ENCODE data around the gene TRIM22. TPM values are rescaled to one million over a fixed set of nuclear protein-coding genes. Genes with fewer than 3 reads are reported as not detected.
"Not testable (repeated sequence)": the region's sequence is repeated elsewhere in the genome, so short reads cannot be mapped to it uniquely, and the experiment has no call there.

Gene TRIM22, protein sequence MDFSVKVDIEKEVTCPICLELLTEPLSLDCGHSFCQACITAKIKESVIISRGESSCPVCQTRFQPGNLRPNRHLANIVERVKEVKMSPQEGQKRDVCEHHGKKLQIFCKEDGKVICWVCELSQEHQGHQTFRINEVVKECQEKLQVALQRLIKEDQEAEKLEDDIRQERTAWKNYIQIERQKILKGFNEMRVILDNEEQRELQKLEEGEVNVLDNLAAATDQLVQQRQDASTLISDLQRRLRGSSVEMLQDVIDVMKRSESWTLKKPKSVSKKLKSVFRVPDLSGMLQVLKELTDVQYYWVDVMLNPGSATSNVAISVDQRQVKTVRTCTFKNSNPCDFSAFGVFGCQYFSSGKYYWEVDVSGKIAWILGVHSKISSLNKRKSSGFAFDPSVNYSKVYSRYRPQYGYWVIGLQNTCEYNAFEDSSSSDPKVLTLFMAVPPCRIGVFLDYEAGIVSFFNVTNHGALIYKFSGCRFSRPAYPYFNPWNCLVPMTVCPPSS
- polyA plus RNA-seq (ENCODE audit: insufficient read length): 9.9 TPM
- long read RNA-seq, donor 1, partial matches to known transcripts: 0 of 1 reads
- long read RNA-seq, donor 1, other reads (novel, unspliced or antisense): 0 of 1 reads
- long read RNA-seq, donor 2, partial matches to known transcripts: 0 of 2 reads
- long read RNA-seq, donor 2, other reads (novel, unspliced or antisense): 0 of 2 reads
- long read RNA-seq, donor 3, partial matches to known transcripts: 0 of 1 reads
- long read RNA-seq, donor 3, other reads (novel, unspliced or antisense): 0 of 1 reads
- long read RNA-seq, donor 4: 0 reads
- long read RNA-seq, donor 5, partial matches to known transcripts: 0 of 1 reads
- long read RNA-seq, donor 5, other reads (novel, unspliced or antisense): 0 of 1 reads
- long read RNA-seq, donor 6: 0 reads
- long read RNA-seq, donor 7, partial matches to known transcripts: 0 of 2 reads
- long read RNA-seq, donor 7, other reads (novel, unspliced or antisense): 0 of 2 reads
- long read RNA-seq, donor 8: 0 reads

DNA sequence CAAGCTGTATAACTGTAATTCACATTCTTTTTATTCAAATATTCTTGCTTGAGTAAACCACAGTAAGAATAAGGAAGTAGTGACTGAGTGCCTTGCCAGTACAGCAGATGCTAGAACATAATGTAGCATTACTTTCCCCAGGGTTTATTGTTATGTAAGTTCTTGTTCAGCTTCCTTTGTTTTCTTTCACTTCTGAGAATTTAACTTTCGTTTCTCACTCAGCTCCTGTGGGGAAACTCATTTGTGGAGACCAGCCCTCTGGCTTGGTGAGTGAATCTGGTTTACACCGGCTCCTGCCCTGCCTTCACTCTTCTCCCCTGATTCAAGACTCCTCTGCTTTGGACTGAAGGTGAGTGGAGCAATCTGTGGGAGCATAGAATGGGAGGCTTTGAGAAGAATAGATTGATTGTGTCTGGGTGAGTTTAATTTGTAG, at the start of gene TRIM22:
TSS of gene TRIM22 (plus strand) at position 240 of the 433 bp plus-strand sequence. CDS start 6,443 bp downstream, outside the sequence.
- DNase-seq: peak; percentile 11

DNA sequence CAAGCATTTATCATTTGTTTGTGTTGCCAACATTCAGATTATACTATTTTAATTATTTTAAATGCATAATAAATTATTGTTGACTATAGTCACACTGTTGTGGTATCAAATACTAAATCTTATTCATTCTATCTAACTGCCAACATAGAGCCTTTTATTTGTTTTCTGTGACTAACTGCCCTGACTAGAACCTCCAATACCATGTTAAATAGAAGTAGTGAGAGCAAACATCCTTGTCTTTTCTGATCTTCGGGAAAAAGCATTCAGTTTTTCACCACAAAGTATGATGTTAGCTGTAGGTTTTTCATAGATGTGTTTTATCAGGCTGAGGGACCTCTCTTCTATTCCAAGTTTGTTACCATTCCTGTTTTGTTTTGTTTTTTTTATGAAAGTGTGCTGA, 49.6 kb upstream of the TRIM22 start:
- no peak for DNase-seq

DNA sequence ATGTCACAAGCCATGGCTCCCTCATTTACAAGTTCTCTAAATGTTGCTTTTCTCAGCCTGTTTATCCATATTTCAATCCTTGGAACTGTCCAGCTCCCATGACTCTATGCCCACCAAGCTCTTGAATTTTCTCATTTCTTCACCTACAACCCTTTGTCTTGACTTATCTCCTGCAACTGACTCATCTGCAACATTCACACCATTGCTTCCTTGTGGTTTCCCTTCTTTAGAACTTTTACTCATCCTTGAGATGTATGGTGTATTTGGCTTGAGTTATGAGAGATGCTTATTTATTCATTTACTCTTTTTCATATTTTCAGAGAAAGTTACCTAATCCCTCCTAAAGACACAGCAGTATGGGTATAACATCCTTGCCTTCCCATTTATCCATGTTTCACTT, 46.0 kb upstream of the TRIM22 start:
- DNase-seq: no peak

DNA sequence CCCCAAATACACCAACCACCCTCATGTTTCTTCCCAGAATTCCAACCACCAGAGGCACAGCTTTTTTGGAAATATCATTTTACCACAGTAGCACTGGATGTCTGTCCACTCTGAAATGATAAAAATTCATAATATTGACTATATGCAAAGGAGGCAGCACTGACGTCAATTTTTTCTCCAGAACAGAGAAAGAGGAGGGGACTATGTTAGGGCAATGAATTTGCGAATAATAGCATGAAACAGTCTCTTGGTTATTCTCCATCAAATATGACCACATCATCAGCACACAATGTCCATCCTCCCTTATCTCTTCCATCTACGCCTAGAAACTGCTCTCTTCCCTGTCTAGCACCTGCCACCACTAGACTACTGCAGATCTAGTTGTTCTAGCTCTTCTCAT, 43.5 kb upstream of the TRIM22 start:
- DNase-seq: no peak

DNA sequence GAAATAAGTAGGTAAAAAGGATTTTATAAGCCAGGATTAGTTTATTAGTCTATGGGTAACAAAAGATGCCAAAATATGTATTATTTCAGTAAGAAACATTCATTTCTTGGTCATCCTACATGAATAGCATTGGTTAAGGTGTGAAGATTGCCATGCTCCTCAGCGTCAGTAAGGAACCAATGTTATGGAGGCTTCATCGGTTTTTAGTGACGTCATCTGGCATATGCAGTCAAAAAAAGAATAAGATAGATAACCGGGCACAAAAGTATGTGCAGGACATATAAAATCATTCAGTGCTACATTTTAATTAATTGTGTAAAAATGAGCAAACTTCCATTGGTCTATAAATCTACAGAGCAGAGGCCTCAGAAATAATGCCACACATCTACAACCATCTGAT, 34.1 kb upstream of the TRIM22 start:
- no peak for DNase-seq

DNA sequence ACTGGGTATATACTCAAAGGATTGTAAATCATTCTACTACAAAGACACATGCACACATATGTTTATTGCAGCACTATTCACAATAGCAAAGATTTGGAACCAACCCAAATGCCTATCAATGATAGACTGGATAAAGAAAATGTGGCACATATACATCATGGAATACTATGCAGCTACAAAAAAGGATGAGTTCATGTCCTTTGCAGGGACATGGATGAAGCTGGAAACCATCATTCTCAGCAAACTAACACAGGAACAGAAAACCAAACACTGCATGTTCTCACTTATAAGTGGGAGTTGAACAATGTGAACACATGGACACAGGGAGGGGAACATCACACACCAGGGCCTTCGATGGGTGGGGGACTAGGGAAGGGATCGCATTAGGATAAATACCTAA, 32.6 kb upstream of the TRIM22 start:
- DNase-seq: not testable (repeated sequence)

DNA sequence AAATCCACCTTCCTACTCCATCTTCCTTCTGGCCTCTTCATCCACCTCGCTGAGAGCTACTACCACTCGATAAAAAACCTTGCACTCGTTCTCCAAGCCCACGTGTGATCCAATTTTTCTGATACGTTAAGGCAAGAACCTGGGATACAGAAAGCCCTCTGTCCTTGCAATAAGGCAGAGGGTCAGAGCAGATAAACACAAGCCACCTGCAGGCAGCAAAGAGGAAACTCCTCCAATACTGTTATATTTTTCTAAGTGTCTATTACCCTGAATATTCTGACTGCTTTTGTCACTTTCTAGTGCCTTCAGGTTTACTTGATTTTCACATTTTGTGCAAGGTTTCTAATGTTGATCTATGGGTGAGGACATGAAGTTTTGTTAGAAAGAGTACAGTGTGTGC, 31.3 kb upstream of the TRIM22 start:
- no peak for DNase-seq

DNA sequence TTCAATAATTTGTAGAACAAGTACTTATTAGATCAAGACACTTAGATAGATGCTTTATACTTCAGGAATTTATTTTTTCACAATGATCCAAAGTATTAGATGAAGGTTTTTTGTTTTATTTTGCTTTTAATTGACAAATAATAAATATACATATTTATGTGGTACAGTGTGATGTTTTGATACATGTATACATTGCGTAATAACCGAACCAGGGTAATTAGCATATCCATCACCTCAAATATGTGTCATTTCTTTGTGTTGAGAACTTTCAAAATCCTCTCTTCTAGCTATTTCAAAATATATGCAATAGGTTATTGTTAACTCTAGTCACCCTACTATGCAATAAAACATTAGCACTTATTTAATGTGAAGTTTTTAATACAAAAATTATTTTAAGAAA, 26.1 kb upstream of the TRIM22 start:
- DNase-seq: no peak

DNA sequence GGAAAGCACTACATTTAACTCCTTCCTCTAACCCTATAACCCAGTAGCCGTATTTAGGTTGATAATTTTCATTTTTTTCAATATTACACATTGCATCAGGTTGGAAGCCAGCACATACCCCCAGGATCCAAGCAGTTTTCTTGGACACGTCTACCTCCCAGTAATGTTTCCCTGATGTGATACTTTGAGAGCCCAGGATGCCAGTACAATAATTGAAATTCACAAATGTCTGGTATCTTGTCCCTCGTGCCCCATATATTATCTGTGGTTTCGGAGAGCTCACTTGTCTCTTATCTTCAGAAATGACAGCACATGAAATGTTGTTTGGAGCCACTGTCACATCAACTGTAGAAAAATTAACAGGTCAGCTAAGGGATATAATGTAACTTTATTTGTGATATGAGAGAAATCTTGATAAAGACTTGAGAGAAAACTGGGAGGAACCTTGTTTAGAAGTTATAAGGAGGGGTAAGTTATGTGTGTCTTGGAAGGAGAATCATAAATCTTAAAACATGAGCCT, 24.5 kb upstream of the TRIM22 start:
- DNase-seq: no peak

DNA sequence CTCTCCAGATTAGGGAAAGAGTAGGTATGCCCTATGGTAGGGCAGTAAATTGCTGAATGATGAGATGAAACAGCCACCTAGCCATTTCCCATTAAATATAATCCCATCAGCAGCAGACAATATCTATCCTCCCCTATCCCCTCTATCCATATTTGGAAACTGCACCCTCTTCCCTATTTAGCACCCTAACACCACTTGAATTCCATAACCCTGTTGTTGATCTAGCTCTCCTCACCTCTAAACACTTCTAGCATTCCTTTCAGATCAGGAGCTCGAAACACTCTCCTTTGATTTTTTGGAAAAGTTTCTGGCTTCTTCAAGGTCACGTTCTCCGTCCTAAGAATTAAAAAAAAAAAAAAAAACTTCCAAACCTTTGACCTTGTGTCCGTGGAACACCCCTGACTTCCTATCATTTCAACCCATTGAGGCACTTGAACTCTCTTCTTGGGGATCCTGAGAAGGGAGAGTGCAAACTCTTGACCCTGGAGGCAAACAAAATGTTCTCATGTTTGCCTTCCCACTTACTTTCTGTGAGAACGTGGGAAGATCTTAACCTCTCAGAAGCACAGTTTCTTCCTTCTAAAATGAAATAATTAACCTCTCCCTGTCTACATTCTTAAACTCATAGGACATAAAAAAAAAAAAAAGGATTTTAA, 23.7 kb upstream of the TRIM22 start:
- DNase-seq: no peak

DNA sequence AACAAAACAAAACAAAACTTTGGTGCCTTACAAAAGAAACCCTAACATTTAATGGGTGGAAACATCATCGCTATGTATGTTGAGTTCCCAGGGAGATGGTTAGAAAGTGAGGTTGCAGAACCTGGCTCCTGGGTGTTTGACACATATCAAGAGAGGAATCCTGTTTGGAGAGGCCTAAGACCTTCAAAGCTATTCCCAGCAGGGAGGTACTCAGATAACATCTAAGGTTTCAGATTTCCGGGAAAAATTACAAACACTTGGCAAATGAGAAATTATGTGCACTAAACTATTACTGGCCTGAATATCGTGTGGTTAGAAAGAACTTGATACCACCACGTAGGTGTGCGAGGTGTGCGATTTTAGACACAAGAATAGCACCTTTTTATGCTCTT, 23.2 kb upstream of the TRIM22 start:
- DNase-seq: no peak

DNA sequence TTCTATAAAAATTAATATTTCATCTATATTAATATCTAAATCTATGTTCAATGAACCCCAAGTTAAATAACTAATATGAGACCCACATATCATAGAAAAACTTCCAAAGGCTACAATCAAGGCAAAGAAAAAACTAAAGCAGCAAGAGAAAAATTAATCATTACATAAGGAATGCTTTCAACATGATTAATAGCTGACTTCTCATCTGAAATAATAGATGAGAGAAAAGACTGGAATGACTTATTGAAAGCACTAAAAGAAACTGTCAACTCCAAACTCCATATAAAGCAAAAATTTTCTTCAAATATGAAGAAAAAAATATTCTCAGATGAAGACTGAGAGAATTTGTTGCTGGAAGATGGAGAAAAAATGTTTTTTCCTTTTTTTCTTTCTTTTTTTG, 17.8 kb upstream of the TRIM22 start:
- DNase-seq: no peak

DNA sequence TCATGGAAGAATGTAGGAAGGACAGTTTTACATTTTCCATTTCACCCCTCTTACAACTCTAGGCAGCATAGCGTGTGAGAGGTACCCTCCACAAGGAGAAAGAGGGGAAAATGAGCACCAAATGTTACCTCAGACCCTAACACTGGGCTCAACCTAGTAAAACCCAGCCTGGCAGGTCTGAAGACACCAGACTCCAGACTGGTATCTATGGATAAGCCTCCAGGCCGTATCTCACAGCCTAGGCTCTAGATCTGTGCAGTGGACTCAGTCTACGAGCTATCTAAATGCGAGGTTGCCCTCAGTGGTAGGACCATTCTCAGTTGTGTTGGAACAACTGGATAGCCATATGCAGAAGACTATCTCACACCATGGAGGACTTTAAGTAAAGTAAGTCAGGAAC, 15.2 kb upstream of the TRIM22 start:
- DNase-seq: no peak

DNA sequence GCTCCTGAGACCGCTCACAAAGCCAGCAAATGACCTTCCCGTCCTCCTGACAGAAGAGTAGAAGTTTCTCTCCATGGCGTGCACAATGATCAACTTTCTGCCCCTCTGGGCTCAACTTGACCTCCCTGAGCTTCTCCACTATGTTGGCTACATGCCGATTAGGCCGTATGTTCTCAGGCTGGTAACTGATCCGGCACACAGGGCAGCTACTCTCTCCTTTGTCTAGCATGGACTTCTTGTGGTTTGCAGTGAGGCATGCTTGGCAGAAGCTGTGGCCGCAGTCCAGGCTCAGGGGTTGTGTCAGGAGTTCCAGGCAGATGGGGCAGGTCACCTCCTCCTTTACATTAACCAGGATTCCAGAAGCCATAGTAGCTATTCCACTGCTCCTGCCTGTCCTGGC, 9.8 kb upstream of the TRIM22 start:
- no peak for DNase-seq

DNA sequence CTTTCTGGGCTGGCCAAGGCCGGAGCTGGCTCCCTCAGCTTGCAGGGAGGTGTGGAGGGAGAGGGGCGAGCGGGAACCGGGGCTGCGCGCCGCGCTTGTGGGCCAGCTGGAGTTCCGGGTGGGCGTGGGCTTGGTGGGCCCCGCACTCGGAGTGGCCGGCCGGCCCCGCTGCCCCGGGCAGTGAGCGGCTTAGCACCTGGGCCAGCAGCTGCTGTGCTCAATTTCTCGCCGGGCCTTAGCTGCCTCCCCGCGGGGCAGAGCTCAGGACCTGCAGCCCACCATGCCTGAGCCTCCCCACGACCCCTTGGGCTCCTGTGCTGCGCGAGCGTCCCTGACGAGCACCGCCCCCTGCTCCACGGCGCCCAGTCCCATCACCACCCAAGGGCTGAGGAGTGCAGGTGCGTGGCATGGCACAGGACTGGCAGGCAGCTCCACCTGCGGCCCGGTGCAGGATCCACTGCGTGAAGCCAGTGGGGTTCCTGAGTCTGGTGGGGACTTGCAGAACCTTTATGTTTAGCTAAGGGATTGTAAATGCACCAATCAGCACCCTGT, 6.6 kb upstream of the TRIM22 start:
- not testable (repeated sequence) for DNase-seq

DNA sequence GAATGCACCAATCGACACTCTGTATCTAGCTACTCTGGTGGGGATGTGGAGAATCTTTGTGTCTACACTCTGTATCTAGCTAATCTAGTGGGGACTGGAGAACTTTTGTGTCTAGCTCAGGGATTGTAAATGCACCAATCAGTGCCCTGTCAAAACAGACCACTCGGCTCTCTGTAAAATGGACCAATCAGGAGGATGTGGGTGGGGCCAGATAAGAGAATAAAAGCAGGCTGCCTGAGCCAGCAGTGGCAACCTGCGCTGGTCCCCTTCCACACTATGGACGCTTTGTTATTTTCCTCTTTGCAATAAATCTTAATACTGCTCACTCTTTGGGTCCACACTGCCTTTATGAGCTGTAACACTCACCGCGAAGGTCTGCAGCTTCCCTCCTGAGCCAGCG, 6.0 kb upstream of the TRIM22 start:
- not testable (repeated sequence) for DNase-seq

DNA sequence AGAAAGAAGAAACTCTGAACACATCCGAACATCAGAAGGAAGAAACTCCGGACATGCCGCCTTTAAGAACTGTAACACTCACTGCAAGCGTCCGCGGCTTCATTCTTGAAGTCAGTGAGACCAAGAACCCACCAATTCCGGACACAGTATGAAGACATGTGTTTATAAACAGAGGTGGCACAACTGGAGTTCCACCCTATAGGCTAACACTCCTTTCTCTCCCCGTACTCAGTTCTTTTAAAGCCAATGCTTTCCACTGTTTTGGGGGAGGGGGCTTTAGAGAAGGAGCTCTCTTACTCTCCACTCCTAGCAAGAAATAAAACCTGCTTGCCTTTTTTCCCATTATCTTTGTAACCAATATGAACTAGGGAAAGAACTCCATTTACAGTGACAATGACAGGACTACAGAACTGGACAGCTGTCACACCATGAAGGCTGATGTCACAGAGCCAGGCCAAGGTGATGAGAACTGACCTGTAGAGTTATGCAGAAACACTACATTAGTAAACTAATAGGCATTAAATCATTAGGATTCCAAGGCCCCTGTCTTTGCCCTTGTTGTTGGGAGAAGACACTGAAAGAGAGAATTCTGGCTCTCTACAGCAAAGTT, 5.4 kb upstream of the TRIM22 start:
- DNase-seq: peak; percentile 20

DNA sequence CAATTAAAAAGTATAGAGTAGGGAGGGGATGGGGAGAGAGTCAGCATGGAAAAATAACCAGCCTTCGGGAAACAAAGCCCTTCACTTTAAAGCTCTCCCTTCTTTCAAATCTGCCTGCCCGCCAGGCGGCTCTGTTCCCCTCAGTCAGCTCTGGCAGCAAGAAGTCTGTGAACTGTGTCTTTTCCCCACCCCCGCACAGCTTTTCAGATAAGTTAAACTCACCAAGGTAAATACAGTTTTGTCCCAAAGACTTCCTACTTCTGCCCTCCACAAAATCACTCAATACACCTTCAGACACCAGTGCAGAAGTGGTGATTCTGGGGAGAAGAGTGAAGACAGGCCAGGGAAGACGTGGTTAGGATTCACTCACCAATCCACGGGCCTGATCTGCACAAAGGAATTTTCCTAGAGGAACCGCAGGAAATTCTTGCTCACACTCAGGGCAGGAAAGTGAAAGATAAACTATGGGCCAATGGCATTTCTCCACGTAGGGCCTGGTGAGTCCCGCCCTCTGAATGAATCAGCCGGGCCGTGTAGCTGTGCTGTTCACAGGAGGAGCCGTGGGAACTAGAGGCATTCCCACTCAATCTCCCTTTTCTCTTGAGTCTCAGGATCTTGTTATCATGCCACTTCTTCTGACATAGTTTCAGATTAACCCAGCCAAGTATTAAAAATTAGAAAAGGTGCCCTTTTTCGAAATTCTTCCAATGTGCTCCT, 4.8 kb upstream of the TRIM22 start, which contains the start of gene TRIM5:
TSS of gene TRIM5 (minus strand) at position 429 of the 717 bp plus-strand sequence. CDS start 4,897 bp downstream, outside the sequence.
- peak; percentile 92 for DNase-seq

DNA sequence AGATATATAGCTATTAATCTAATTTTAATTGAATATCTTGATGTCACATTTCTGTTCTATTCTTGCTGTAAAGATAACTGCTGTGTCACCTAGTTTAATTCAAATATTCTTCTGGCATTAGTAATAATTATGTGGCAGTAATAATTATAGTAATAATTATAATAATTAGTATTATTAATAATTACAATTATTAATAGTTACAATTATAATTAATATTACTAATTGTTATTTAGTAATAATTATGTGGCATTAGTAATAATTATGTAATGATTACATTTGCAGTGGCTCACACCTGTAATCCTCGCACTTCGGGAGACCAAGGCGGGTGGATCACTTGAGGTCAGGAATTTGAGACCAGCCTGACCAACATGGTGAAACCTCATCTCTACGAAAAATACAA, 3.2 kb upstream of the TRIM22 start:
- no peak for DNase-seq

DNA sequence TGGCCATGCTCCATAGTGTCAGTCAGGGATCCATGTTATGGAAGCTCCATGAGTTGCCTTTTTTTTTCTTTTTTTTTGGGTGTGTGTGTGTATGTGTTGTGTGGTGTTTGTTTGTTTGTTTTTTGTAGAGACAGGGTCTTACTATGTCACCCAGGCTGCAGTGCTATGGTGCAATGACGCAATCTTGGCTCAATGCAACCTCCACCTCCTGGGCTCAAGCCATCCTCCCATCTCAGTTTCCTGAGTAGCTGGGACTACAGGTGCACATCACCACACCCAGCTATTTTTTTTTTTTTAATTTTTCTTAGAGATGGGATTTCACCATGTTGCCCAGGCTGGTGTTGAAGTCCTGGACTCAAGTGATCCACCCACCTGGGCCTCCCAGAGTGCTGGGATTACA, 1.1 kb upstream of the TRIM22 start:
- DNase-seq: no peak

DNA sequence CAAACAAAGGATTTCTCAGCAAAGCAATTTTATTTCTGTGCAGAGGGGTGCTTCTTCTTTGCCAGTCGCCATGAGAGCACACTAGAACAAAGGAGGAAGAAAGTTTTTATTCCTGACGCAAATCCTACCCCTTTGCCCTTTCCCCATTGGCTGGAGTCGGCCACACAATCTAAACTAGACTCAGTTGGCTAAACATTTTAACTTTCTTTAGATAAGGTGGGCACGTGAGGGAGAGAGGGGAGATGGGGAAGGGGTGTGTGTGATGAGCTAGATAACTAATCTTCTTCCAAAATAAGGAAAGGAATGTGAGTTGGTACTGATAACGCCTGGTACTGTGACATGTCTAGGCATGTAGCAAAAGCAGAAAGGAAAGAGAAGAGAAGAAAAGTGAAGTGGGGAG, 626 bp downstream of the TRIM22 start:
- no peak for DNase-seq

All from left kidney (tissue), 8 donors.